ENCODE results near the gene DACT1. TPM values are rescaled to one million over a fixed set of nuclear protein-coding genes. Genes with fewer than 3 reads are reported as not detected.

DACT1 gene
- total RNA-seq, 1 experiment from 2014 or later, result not detected

- Mint-ChIP-seq H3K9me3 (ENCODE audit: low read depth, unreplicated experiment) (no peaks in the 10 kb centered on the region), H3K4me1 (ENCODE audit: low read depth, unreplicated experiment) (no peaks in the 10 kb centered on the region), H3K27me3 (ENCODE audit: unreplicated experiment) (peaks cover 50% of the 10 kb centered on the region), H3K27ac (ENCODE audit: unreplicated experiment) (no peak overlapping the region), H3K36me3 (ENCODE audit: insufficient read depth, unreplicated experiment) (no peaks in the 10 kb centered on the region), H3K4me3 (ENCODE audit: low read depth, unreplicated experiment) (no peak overlapping the region)
- DNase-seq, result no peak
- CTCF ChIA-PET, result no interaction called here
- intact Hi-C loops (cut with micrococcal nuclease; ENCODE audit: unreplicated experiment), result no loop called here
- no peak for TF ChIP-seq CTCF (IDR thresholded peaks at IDR 0.05; ENCODE audit: unreplicated experiment)
- no TSS peak for BruUV-seq (replicated peaks)
Measured at GRCh38 chr14:58631732-58632131, 6.0 kb upstream of the DACT1 start.

GRCh38 chr14:58633831-58634230 is 3.9 kb upstream of the DACT1 start:
- BruUV-seq (replicated peaks), result no TSS peak
- intact Hi-C loops (cut with micrococcal nuclease; ENCODE audit: unreplicated experiment), result no loop called here
- H3K4me3 Mint-ChIP-seq (ENCODE audit: low read depth, unreplicated experiment), result no peak overlapping the region
- H3K4me1 Mint-ChIP-seq (ENCODE audit: low read depth, unreplicated experiment), result no peaks in the 10 kb centered on the region
- H3K27ac Mint-ChIP-seq (ENCODE audit: unreplicated experiment), result no peak overlapping the region
- CTCF ChIA-PET, result no interaction called here
- no peak for DNase-seq
- H3K36me3 Mint-ChIP-seq (ENCODE audit: insufficient read depth, unreplicated experiment), result peaks cover 9% of the 10 kb centered on the region
- H3K9me3 Mint-ChIP-seq (ENCODE audit: low read depth, unreplicated experiment), result no peaks in the 10 kb centered on the region
- peaks cover 71% of the 10 kb centered on the region for H3K27me3 Mint-ChIP-seq (ENCODE audit: unreplicated experiment)
- no peak for TF ChIP-seq CTCF (IDR thresholded peaks at IDR 0.05; ENCODE audit: unreplicated experiment)

DNA sequence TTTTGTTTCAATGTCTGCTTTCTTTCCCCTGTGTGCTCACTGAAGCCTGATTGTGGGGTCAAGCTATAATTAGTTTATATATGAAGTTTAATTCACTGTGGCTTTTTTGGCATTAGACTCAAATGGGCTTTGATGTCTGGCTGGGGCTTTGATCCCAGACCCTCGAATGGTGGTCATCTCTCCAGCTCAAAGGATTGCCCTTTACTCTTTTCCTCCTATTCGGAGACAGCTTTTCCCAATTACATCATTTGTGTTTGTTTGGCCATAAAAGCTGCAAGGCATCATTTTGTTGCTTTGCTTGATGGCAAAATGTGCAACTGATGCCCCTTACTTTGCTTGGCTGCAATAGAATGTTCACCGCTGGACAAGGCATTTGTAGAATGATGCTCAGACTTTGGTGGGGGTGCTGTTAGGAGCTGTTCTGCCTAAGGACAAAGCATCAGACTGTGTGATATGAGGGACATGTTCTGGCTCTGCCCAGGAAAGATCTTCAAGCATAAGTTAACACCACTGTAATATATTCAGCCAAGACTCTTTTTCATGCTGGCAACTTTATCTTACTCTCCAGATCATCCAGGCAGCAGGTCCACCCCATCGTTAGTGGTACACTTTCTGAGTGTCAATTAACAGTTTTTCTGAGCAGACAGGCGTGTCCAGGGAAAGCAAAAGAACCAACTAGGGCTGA is 3.2 kb upstream of the DACT1 start:
- BruUV-seq (replicated peaks), result no TSS peak
- Mint-ChIP-seq H3K27ac (ENCODE audit: unreplicated experiment) (no peak overlapping the region), H3K9me3 (ENCODE audit: low read depth, unreplicated experiment) (no peaks in the 10 kb centered on the region), H3K4me3 (ENCODE audit: low read depth, unreplicated experiment) (no peak overlapping the region), H3K27me3 (ENCODE audit: unreplicated experiment) (peaks cover 78% of the 10 kb centered on the region), H3K4me1 (ENCODE audit: low read depth, unreplicated experiment) (no peaks in the 10 kb centered on the region), H3K36me3 (ENCODE audit: insufficient read depth, unreplicated experiment) (peaks cover 9% of the 10 kb centered on the region)
- no peak for TF ChIP-seq CTCF (IDR thresholded peaks at IDR 0.05; ENCODE audit: unreplicated experiment)
- intact Hi-C loops (cut with micrococcal nuclease; ENCODE audit: unreplicated experiment), result loop anchor here (5.0 kb wide), 1 partner anchor 132 kb away; no protein-coding TSS in a partner anchor
- DNase-seq, result no peak
- CTCF ChIA-PET, result interaction anchor here (0.6 kb wide), 1 partner anchor 235 kb away, joined by 6 read pairs; no protein-coding TSS in a partner anchor

DNA sequence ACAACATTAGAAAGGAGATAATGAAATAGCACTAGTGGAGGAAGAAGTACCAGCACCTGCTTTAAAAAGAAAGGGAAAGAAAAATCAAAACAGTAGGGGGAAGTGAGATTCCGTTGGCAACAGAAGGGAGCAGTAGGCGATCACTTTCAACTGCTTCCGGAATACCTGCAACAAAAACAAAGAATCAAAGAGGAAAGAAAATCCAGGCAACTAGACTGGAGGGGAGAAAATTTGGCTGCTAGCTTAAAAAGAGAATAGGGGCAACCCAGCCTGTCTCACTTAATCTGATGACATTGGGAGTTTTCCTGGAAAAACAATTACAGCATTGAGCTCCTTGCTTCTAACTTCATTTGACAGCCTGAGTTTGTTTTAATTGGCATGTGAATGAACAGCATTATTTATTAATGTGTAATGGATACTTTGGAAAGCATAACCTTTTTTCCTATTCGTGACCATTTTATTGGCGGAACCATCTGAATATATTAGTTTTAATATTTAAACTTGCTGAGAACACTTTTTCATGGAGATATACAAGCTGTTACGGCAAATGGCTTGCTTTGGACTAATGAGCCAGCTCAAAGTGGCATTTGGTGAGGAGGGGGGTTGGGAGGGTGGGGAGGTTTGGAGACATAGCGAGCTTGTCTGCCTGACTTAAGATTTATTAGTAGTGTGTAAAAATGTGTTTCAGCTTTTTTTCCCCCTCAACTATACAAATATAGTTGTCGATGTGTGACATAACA is 2.5 kb upstream of the DACT1 start:
- intact Hi-C loops (cut with micrococcal nuclease; ENCODE audit: unreplicated experiment), result loop anchor here (5.0 kb wide), 1 partner anchor 133 kb away; no protein-coding TSS in a partner anchor
- Mint-ChIP-seq H3K36me3 (ENCODE audit: insufficient read depth, unreplicated experiment) (peaks cover 9% of the 10 kb centered on the region), H3K27me3 (ENCODE audit: unreplicated experiment) (peaks cover 83% of the 10 kb centered on the region), H3K4me1 (ENCODE audit: low read depth, unreplicated experiment) (no peaks in the 10 kb centered on the region), H3K27ac (ENCODE audit: unreplicated experiment) (no peak overlapping the region), H3K9me3 (ENCODE audit: low read depth, unreplicated experiment) (no peaks in the 10 kb centered on the region), H3K4me3 (ENCODE audit: low read depth, unreplicated experiment) (no peak overlapping the region)
- CTCF ChIA-PET, result interaction anchor here (0.6 kb wide), 2 partner anchors 84 to 417 kb away, joined by 3 read pairs; no protein-coding TSS in a partner anchor
- no peak for DNase-seq
- no peak for TF ChIP-seq CTCF (IDR thresholded peaks at IDR 0.05; ENCODE audit: unreplicated experiment)
- BruUV-seq (replicated peaks), result no TSS peak
